SK-N-SH treated with all-trans-retinoic acid at 6 μM for 48 hours (cell line): ENCODE measurements around the gene KLRF2.

Experiments
- ATAC-seq: fragments of 200-7000 bp; cut with Tn5 transposase; 3 replicates; pipeline ENCODE4 v1.9.1; 2020; ENCODE audit warnings: mild to moderate bottlenecking, moderate library complexity
- ARNTL ChIP-seq: fragments of 450-650 bp; formaldehyde crosslinking; IDR thresholded peaks from 2 replicates; pipeline ENCODE4 v1.5.0; 2020; ENCODE audit warnings: low read depth, mild to moderate bottlenecking, moderate library complexity, borderline replicate concordance
- BACH2 ChIP-seq: fragments of 250-450 bp; sonication (Bioruptor Pico); IDR thresholded peaks from 2 replicates; pipeline ENCODE4 v1.9.0; 2021; ENCODE audit warnings: mild to moderate bottlenecking, borderline replicate concordance
- CREB5 ChIP-seq: fragments of 250-450 bp; sonication (Bioruptor Pico); IDR thresholded peaks from 2 replicates; pipeline ENCODE4 v1.5.1; 2020; ENCODE audit warnings: low read depth, mild to moderate bottlenecking, moderate library complexity
- CSDC2 ChIP-seq: fragments of 250-450 bp; sonication (Bioruptor Pico); IDR thresholded peaks from 2 replicates; pipeline ENCODE4 v1.5.0; 2020; ENCODE audit warnings: mild to moderate bottlenecking, moderate library complexity
- ESRRG ChIP-seq: fragments of 250-450 bp; sonication (Bioruptor Pico); IDR thresholded peaks from 2 replicates; pipeline ENCODE4 v1.6.1; 2021; ENCODE audit warnings: mild to moderate bottlenecking
- GLIS3 ChIP-seq: fragments of 250-450 bp; sonication (Bioruptor Pico); IDR thresholded peaks from 2 replicates; pipeline ENCODE4 v1.5.0; 2020; ENCODE audit warnings: mild to moderate bottlenecking, moderate library complexity
- ISL1 ChIP-seq: fragments of 250-450 bp; sonication (Bioruptor Pico); IDR thresholded peaks from 2 replicates; pipeline ENCODE4 v2.1.2; 2022; ENCODE audit warnings: mild to moderate bottlenecking, moderate library complexity
- OSR1 ChIP-seq: fragments of 250-450 bp; sonication (Bioruptor Pico); IDR thresholded peaks from 2 replicates; pipeline ENCODE4 v1.8.0; 2022; ENCODE audit warnings: moderate library complexity, mild to moderate bottlenecking, inconsistent platforms
- PATZ1 ChIP-seq: fragments of 250-450 bp; sonication (Bioruptor Pico); IDR thresholded peaks from 2 replicates; pipeline ENCODE4 v1.8.0; 2020; ENCODE audit warnings: mild to moderate bottlenecking, moderate library complexity, borderline replicate concordance
- POU6F1 ChIP-seq: fragments of 250-450 bp; sonication (Bioruptor Pico); IDR thresholded peaks from 2 replicates; pipeline ENCODE4 v1.8.0; 2021; ENCODE audit warnings: low read depth, mild to moderate bottlenecking, moderate library complexity, borderline replicate concordance
- PPARA ChIP-seq: fragments of 250-450 bp; sonication (Bioruptor Pico); IDR thresholded peaks from 2 replicates; pipeline ENCODE4 v1.5.0; 2020; ENCODE audit warnings: mild to moderate bottlenecking, borderline replicate concordance
- SNAI2 ChIP-seq: fragments of 250-450 bp; sonication (Bioruptor Pico); IDR thresholded peaks from 2 replicates; pipeline ENCODE4 v1.5.0; 2020; ENCODE audit warnings: mild to moderate bottlenecking, moderate library complexity
- TCF4 ChIP-seq: fragments of 250-450 bp; sonication (Bioruptor Pico); IDR thresholded peaks from 2 replicates; pipeline ENCODE4 v1.8.0; 2021; ENCODE audit warnings: mild to moderate bottlenecking, moderate library complexity, borderline replicate concordance
- TSHZ2 ChIP-seq: fragments of 250-450 bp; sonication (Bioruptor Pico); IDR thresholded peaks from 2 replicates; pipeline ENCODE4 v1.5.0; 2020; ENCODE audit warnings: mild to moderate bottlenecking, moderate library complexity
- ZC3H10 ChIP-seq: fragments of 250-450 bp; sonication (Bioruptor Pico); IDR thresholded peaks from 2 replicates; pipeline ENCODE4 v1.5.1; 2021; ENCODE audit warnings: mild to moderate bottlenecking, moderate library complexity
- ZFP3 ChIP-seq: fragments of 250-450 bp; sonication (Bioruptor Pico); IDR thresholded peaks from 2 replicates; pipeline ENCODE4 v1.5.0; 2020; ENCODE audit warnings: mild to moderate bottlenecking, moderate library complexity
- ZFP30 ChIP-seq: fragments of 450-650 bp; formaldehyde crosslinking; IDR thresholded peaks from 2 replicates; pipeline ENCODE4 v1.5.0; 2022; ENCODE audit warnings: mild to moderate bottlenecking, moderate library complexity
- ZNF565 ChIP-seq: fragments of 450-650 bp; formaldehyde crosslinking; conservative IDR thresholded peaks from 2 replicates; pipeline ENCODE4 v1.5.0; 2020; ENCODE audit warnings: low read depth, mild to moderate bottlenecking, moderate library complexity
- ZNF70 ChIP-seq: fragments of 450-650 bp; formaldehyde crosslinking; IDR thresholded peaks from 2 replicates; pipeline ENCODE4 v1.5.0; 2020; ENCODE audit warnings: mild to moderate bottlenecking, moderate library complexity
- ZNF8 ChIP-seq: fragments of 450-650 bp; formaldehyde crosslinking; IDR thresholded peaks from 2 replicates; pipeline ENCODE4 v1.5.0; 2020; ENCODE audit warnings: mild to moderate bottlenecking, moderate library complexity
- TF ChIP-seq, protein P1 (sequence below): fragments of 250-450 bp; sonication (Bioruptor Pico); IDR thresholded peaks from 2 replicates; pipeline ENCODE4 v1.5.1; 2021; ENCODE audit warnings: mild to moderate bottlenecking, moderate library complexity

The KLRF2 gene

DNA sequence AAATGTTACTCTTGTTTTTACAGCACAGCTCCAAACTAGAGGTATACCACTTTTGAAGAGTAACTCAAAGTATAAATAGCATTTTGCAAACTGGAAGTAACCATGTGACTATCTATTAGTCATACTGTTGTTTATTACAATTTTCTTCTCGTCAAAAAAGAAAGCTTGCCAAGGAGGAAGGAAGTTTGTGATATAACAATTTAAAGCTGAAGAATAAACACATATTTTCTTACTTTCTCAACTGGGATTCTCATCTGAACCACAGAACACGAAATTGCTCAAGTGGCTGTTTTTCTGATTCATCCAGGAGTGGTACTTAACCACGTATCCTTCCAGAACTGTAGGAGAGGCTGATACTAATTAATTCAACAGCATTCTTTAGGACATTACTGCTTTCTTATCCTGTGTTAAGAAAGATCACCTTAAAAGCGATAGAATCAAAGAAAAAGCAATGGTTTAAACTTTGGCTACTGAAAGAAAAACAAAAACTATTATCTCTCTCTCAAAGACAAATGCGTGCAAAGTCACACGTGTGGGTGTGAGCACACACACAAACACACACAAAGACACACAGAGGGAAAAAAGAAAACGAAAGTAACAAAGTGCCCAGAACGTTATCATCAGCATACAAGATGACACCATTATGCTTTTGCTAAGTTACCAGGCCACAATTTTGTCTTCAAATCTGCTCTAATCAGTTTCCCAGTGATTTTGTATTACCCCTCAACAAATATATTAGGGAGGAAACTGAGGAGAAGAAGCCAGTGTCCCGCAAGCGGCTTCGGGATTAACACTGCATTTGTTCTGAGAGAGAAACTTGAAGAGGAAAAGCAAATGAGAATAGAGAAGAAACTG is 11.8 kb upstream of the KLRF2 start, which contains the start of gene CLEC2B:
Gene CLEC2B, minus strand, starts transcription at position 48 of the 855 bp plus-strand sequence.
- ATAC-seq, result no peak
- TF ChIP-seq SNAI2 (no peak), TCF4 (CRISPR knock-in tag) (no peak), TSHZ2 (CRISPR knock-in tag) (no peak), ZNF70 (CRISPR knock-in tag) (no peak), ZFP30 (CRISPR knock-in tag) (no peak), BACH2 (CRISPR knock-in tag) (no peak), ZFP3 (CRISPR knock-in tag) (no peak), CSDC2 (no peak), PATZ1 (CRISPR knock-in tag) (no peak)
- TF ChIP-seq, protein P1, sequence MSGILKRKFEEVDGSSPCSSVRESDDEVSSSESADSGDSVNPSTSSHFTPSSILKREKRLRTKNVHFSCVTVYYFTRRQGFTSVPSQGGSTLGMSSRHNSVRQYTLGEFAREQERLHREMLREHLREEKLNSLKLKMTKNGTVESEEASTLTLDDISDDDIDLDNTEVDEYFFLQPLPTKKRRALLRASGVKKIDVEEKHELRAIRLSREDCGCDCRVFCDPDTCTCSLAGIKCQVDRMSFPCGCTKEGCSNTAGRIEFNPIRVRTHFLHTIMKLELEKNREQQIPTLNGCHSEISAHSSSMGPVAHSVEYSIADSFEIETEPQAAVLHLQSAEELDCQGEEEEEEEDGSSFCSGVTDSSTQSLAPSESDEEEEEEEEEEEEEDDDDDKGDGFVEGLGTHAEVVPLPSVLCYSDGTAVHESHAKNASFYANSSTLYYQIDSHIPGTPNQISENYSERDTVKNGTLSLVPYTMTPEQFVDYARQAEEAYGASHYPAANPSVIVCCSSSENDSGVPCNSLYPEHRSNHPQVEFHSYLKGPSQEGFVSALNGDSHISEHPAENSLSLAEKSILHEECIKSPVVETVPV (CRISPR knock-in tag), result no peak

GRCh38 chr12:9870286-9870866 is 10.9 kb upstream of the KLRF2 start:
- ATAC-seq, result no peak
- TF ChIP-seq TCF4 (CRISPR knock-in tag), result no peak
- TF ChIP-seq, protein P1 (CRISPR knock-in tag), result no peak
- TF ChIP-seq ZNF8, result no peak
- no peak for TF ChIP-seq ZFP30 (CRISPR knock-in tag)
- TF ChIP-seq ISL1 (CRISPR knock-in tag), result no peak
- no peak for TF ChIP-seq PPARA
- TF ChIP-seq CREB5, result no peak
- no peak for TF ChIP-seq ARNTL
- TF ChIP-seq ZFP3 (CRISPR knock-in tag), result no peak
- TF ChIP-seq ZNF70 (CRISPR knock-in tag), result no peak

DNA sequence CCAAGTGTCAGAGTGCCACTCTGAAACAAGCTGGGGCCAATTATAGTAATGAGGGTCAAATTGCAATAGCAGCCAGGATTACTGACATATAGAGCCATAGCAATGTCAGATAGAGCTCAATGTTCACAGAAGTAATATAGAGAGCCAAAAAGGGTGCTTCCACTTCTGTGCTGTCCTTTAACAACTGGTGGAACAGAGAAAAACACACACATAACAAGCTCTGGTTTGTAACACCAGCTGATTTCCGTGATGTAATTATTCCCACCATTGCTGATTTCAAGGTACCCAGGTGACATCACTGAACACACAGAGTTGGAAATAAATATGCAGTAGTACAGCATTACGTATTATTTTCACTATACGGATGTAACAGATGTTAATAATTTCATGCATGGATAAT is 9.1 kb upstream of the KLRF2 start:
- ATAC-seq, result no peak
- no peak for TF ChIP-seq BACH2 (CRISPR knock-in tag)
- TF ChIP-seq PPARA, result no peak
- no peak for TF ChIP-seq POU6F1 (CRISPR knock-in tag)
- TF ChIP-seq SNAI2, result no peak
- no peak for TF ChIP-seq GLIS3 (CRISPR knock-in tag)
- TF ChIP-seq ARNTL, result no peak
- TF ChIP-seq OSR1, result no peak
- TF ChIP-seq ISL1 (CRISPR knock-in tag), result no peak
- TF ChIP-seq ZNF565 (CRISPR knock-in tag), result no peak
- no peak for TF ChIP-seq ESRRG (CRISPR knock-in tag)
- TF ChIP-seq ZFP3 (CRISPR knock-in tag), result no peak
- no peak for TF ChIP-seq ZNF8
- TF ChIP-seq, protein P1 (CRISPR knock-in tag), result no peak
- no peak for TF ChIP-seq TCF4 (CRISPR knock-in tag)
- no peak for TF ChIP-seq ZC3H10 (CRISPR knock-in tag)
